ENCODE data around the gene LILRB4. TPM values are rescaled to one million over a fixed set of nuclear protein-coding genes. Genes with fewer than 3 reads are reported as not detected.

LILRB4 gene
- total and polyA plus RNA-seq, 10 donors: 11.2 to 40.3 (median 24.8) TPM

GRCh38 chr19:54670576-54671357 is 8.0 kb downstream of the LILRB4 start:
- TF ChIP-seq, protein P1, sequence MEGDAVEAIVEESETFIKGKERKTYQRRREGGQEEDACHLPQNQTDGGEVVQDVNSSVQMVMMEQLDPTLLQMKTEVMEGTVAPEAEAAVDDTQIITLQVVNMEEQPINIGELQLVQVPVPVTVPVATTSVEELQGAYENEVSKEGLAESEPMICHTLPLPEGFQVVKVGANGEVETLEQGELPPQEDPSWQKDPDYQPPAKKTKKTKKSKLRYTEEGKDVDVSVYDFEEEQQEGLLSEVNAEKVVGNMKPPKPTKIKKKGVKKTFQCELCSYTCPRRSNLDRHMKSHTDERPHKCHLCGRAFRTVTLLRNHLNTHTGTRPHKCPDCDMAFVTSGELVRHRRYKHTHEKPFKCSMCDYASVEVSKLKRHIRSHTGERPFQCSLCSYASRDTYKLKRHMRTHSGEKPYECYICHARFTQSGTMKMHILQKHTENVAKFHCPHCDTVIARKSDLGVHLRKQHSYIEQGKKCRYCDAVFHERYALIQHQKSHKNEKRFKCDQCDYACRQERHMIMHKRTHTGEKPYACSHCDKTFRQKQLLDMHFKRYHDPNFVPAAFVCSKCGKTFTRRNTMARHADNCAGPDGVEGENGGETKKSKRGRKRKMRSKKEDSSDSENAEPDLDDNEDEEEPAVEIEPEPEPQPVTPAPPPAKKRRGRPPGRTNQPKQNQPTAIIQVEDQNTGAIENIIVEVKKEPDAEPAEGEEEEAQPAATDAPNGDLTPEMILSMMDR (IDR thresholded peaks at IDR 0.05 in 8 of 11, conservative IDR thresholded peaks at IDR 0.05 in 3 of 11): no peak
- TF ChIP-seq POLR2AphosphoS5 (IDR thresholded peaks at IDR 0.05) (no peak), POLR2A (IDR thresholded peaks at IDR 0.05) (no peak)
- intact Hi-C loops (cut with DNase I; ENCODE audit: low total_unique reads): loop anchor here (5.0 kb wide), 1 partner anchor 188 kb away; no protein-coding TSS in a partner anchor
- WGBS, 5 donors: 37 to 45% (median 41%) methylated on average over 3 of the region's 3 CpGs
- no peak overlapping the region for H3K4me3 ChIP-seq
- H3K36me3 ChIP-seq: peaks cover 0 to 19% (median 0%) of the 10 kb centered on the region in 6 donors
- DNase-seq: no peak
- peaks cover 0 to 12% (median 0%) of the 10 kb centered on the region in 6 donors for H3K4me1 ChIP-seq
- peak overlapping the region in 1 of 8 donors; percentile 13 for H3K27ac ChIP-seq
- H3K27me3 ChIP-seq (replicated peaks in 1 of 7): peaks cover 0 to 24% (median 0%) of the 10 kb centered on the region in 7 donors
- H3K9me3 ChIP-seq: peaks cover 0 to 28% (median 18%) of the 10 kb centered on the region in 8 donors

- no peak for DNase-seq
- peaks cover 0 to 27% (median 0%) of the 10 kb centered on the region in 7 donors for H3K27me3 ChIP-seq (replicated peaks in 1 of 7)
- 59 to 93% (median 85%) methylated on average over 1 of the region's 1 CpG for WGBS, 5 donors
- peaks cover 0 to 14% (median 0%) of the 10 kb centered on the region in 6 donors for H3K4me1 ChIP-seq
- H3K9me3 ChIP-seq: peaks cover 0 to 13% (median 8%) of the 10 kb centered on the region in 8 donors
- no peaks in the 10 kb centered on the region for H3K36me3 ChIP-seq
- intact Hi-C loops (cut with DNase I; ENCODE audit: low total_unique reads): loop anchor here (5.0 kb wide), 1 partner anchor 191 kb away; no protein-coding TSS in a partner anchor
- TF ChIP-seq POLR2AphosphoS5 (IDR thresholded peaks at IDR 0.05) (peak in 1 of 3 donors; percentile 27), POLR2A (IDR thresholded peaks at IDR 0.05) (no peak)
- TF ChIP-seq, protein P1 (IDR thresholded peaks at IDR 0.05 in 8 of 11, conservative IDR thresholded peaks at IDR 0.05 in 3 of 11): no peak
- no peak overlapping the region for H3K4me3 ChIP-seq
- no peak overlapping the region for H3K27ac ChIP-seq
Observed at GRCh38 chr19:54673222-54673621, 10.4 kb downstream of the LILRB4 start.

- no peaks in the 10 kb centered on the region for H3K36me3 ChIP-seq
- TF ChIP-seq POLR2AphosphoS5 (IDR thresholded peaks at IDR 0.05) (no peak), POLR2A (IDR thresholded peaks at IDR 0.05) (no peak)
- TF ChIP-seq, protein P1 (IDR thresholded peaks at IDR 0.05 in 8 of 11, conservative IDR thresholded peaks at IDR 0.05 in 3 of 11): peak in 10 of 11 experiments; percentile 17 to 69 (median 58)
- DNase-seq: no peak
- H3K9me3 ChIP-seq: peaks cover 0 to 4% (median 0%) of the 10 kb centered on the region in 8 donors
- peaks cover 0 to 35% (median 0%) of the 10 kb centered on the region in 7 donors for H3K27me3 ChIP-seq (replicated peaks in 1 of 7)
- H3K4me1 ChIP-seq: peaks cover 0 to 14% (median 0%) of the 10 kb centered on the region in 6 donors
- intact Hi-C loops (cut with DNase I; ENCODE audit: low total_unique reads): loop anchor here (5.0 kb wide), 1 partner anchor 192 kb away; no protein-coding TSS in a partner anchor
- no peak overlapping the region for H3K4me3 ChIP-seq
- no peak overlapping the region for H3K27ac ChIP-seq
- 52 to 63% (median 57%) methylated on average over 2 of the region's 2 CpGs for WGBS, 5 donors
Observed at GRCh38 chr19:54674021-54674617, 11.3 kb downstream of the LILRB4 start.

All from spleen (tissue), 11 donors.